Measurements from ENCODE around the gene ZFP36L1. TPM values are rescaled to one million over a fixed set of nuclear protein-coding genes. Genes with fewer than 3 reads are reported as not detected.

The ZFP36L1 gene
- 100 to 1,000 TPM in 1 of 2 donors, 10 to 100 TPM in 1; 97.0 to 123 TPM for total RNA-seq

- no peaks in the 10 kb centered on the region for H3K27me3 ChIP-seq
- no peaks in the 10 kb centered on the region for H3K36me3 ChIP-seq
- peak within 1 kb of the TSS; percentile 99 to 100 for H3K9ac ChIP-seq (ENCODE audit: low read depth in 2 of 2, low read length in 2 of 2)
- no peaks in the 10 kb centered on the region for H3K9me3 ChIP-seq
- DNase-seq = peak; percentile 96
- intact Hi-C loops (cut with DNase I) = loop anchor here (10.0 kb wide), 1 partner anchor 268 kb away; no protein-coding TSS in a partner anchor
- no peaks in the 10 kb centered on the region for H3K4me1 ChIP-seq
- no peak for TF ChIP-seq CTCF (IDR thresholded peaks at IDR 0.05)
- H3K27ac ChIP-seq = peak within 1 kb of the TSS; percentile 100
- H3K4me3 ChIP-seq = peak within 1 kb of the TSS; percentile 74
These were observed at the start of gene ZFP36L1 for GRCh38 chr14:68792979-68793733. ZFP36L1 (minus strand) TSS chr14:68793067; CDS start chr14:68792938, 129 bp downstream.

- Histone ChIP-seq H3K4me1 (no peaks in the 10 kb centered on the region), H3K36me3 (no peaks in the 10 kb centered on the region), H3K9me3 (no peaks in the 10 kb centered on the region), H3K27ac (no peak overlapping the region), H3K9ac (ENCODE audit: low read depth in 2 of 2, low read length in 2 of 2) (no peak overlapping the region), H3K4me3 (no peak overlapping the region), H3K27me3 (no peaks in the 10 kb centered on the region)
- TF ChIP-seq CTCF (IDR thresholded peaks at IDR 0.05) = no peak
- intact Hi-C loops (cut with DNase I) = loop anchor here (5.0 kb wide), 2 partner anchors 910 to 960 kb away; no protein-coding TSS in a partner anchor
- no peak for DNase-seq
These were observed 49.4 kb upstream of the ZFP36L1 start for GRCh38 chr14:68842298-68842697.

- Histone ChIP-seq H3K4me1 (no peaks in the 10 kb centered on the region), H3K4me3 (no peak overlapping the region), H3K27ac (no peak overlapping the region), H3K9me3 (no peaks in the 10 kb centered on the region), H3K27me3 (no peaks in the 10 kb centered on the region), H3K36me3 (no peaks in the 10 kb centered on the region), H3K9ac (ENCODE audit: low read depth in 2 of 2, low read length in 2 of 2) (no peak overlapping the region)
- no peak for TF ChIP-seq CTCF (IDR thresholded peaks at IDR 0.05)
- DNase-seq = no peak
- intact Hi-C loops (cut with DNase I) = loop anchor here (5.0 kb wide), 2 partner anchors 909 to 959 kb away; no protein-coding TSS in a partner anchor
These were observed 48.3 kb upstream of the ZFP36L1 start for GRCh38 chr14:68841016-68841809.

- H3K27ac ChIP-seq = no peak overlapping the region
- no peaks in the 10 kb centered on the region for H3K4me1 ChIP-seq
- H3K9ac ChIP-seq (ENCODE audit: low read depth in 2 of 2, low read length in 2 of 2) = no peak overlapping the region
- H3K9me3 ChIP-seq = no peaks in the 10 kb centered on the region
- DNase-seq = no peak
- intact Hi-C loops (cut with DNase I) = loop anchor here (5.0 kb wide), 2 partner anchors 908 to 958 kb away; no protein-coding TSS in a partner anchor
- TF ChIP-seq CTCF (IDR thresholded peaks at IDR 0.05) = no peak
- H3K27me3 ChIP-seq = no peaks in the 10 kb centered on the region
- H3K4me3 ChIP-seq = no peak overlapping the region
- no peaks in the 10 kb centered on the region for H3K36me3 ChIP-seq
These were observed 47.6 kb upstream of the ZFP36L1 start for GRCh38 chr14:68840454-68840853.

GRCh38 chr14:68836082-68836481 lies 43.2 kb upstream of the ZFP36L1 start:
- no peaks in the 10 kb centered on the region for H3K9me3 ChIP-seq
- no peak overlapping the region for H3K9ac ChIP-seq (ENCODE audit: low read depth in 2 of 2, low read length in 2 of 2)
- H3K4me3 ChIP-seq = no peak overlapping the region
- H3K27me3 ChIP-seq = no peaks in the 10 kb centered on the region
- H3K27ac ChIP-seq = no peak overlapping the region
- intact Hi-C loops (cut with DNase I) = no loop called here
- H3K36me3 ChIP-seq = no peaks in the 10 kb centered on the region
- no peak for TF ChIP-seq CTCF (IDR thresholded peaks at IDR 0.05)
- H3K4me1 ChIP-seq = no peaks in the 10 kb centered on the region
- DNase-seq = no peak

Measured in colonic mucosa (tissue), 4 donors.